IPS-20b (cell line): ENCODE results near the gene ECM1.

Source experiments
- H3K27ac ChIP-seq: one replicate; pipeline ENCODE4 v1.5.1; 2013; ENCODE audit warnings: low read length
- H3K27me3 ChIP-seq: 2 replicates; pipeline ENCODE4 v1.6.1; 2013; ENCODE audit warnings: mild to moderate bottlenecking, low read length, inconsistent platforms; ENCODE audit not compliant: insufficient read depth
- H3K36me3 ChIP-seq: 2 replicates; pipeline ENCODE4 v1.6.1; 2013; ENCODE audit warnings: low read depth, mild to moderate bottlenecking, inconsistent platforms, low read length, moderate library complexity; ENCODE audit not compliant: insufficient read depth
- H3K4me1 ChIP-seq: 2 replicates; pipeline ENCODE4 v1.6.1; 2013; ENCODE audit warnings: mild to moderate bottlenecking, control low read depth, inconsistent platforms, low read length, moderate library complexity; ENCODE audit not compliant: insufficient read depth
- H3K4me3 ChIP-seq: 2 replicates; pipeline ENCODE4 v1.5.1; 2013; ENCODE audit warnings: mild to moderate bottlenecking, low read length, inconsistent platforms
- H3K9ac ChIP-seq: 2 replicates; pipeline ENCODE4 v1.6.1; 2013; ENCODE audit warnings: low read depth, mild to moderate bottlenecking, inconsistent platforms, low read length, moderate library complexity
- H3K9me3 ChIP-seq: 2 replicates; pipeline ENCODE4 v1.6.1; 2013; ENCODE audit warnings: mild to moderate bottlenecking, low read depth, low read length, inconsistent platforms; ENCODE audit not compliant: insufficient read depth

The ECM1 gene

GRCh38 chr1:150532860-150533259, 25.0 kb downstream of the ECM1 start:
- Histone ChIP-seq H3K9ac (no peak overlapping the region), H3K36me3 (no peaks in the 10 kb centered on the region), H3K4me3 (no peak overlapping the region), H3K27ac (no peak overlapping the region), H3K9me3 (no peaks in the 10 kb centered on the region), H3K4me1 (peaks cover 5% of the 10 kb centered on the region; the same call in 1 of the 2 replicates), H3K27me3 (no peaks in the 10 kb centered on the region)

DNA sequence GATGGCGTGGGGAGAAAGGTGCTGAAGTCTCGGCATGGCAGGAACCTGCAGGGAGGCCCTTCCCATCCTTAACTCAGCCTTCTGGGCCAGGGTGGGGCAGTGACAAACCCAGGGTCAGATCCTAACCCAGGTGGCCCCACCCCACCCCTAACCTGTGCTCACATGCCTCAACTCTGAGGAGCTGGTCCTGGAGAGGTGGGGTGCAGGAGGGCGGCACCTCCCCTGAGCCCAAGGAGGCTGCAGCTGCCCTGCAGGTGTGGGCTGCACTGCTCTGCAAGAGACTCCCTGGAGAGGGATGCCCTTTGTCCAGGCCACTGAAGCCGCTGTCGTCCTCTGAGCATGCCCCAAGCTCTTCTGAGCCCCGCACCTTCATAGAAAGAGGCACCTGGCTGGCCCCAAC, 26.1 kb downstream of the ECM1 start:
- no peaks in the 10 kb centered on the region for H3K36me3 ChIP-seq
- H3K27ac ChIP-seq = no peak overlapping the region
- no peak overlapping the region for H3K9ac ChIP-seq
- H3K9me3 ChIP-seq = no peaks in the 10 kb centered on the region
- H3K27me3 ChIP-seq = no peaks in the 10 kb centered on the region
- no peak overlapping the region for H3K4me3 ChIP-seq
- peaks cover 5% of the 10 kb centered on the region for H3K4me1 ChIP-seq

DNA sequence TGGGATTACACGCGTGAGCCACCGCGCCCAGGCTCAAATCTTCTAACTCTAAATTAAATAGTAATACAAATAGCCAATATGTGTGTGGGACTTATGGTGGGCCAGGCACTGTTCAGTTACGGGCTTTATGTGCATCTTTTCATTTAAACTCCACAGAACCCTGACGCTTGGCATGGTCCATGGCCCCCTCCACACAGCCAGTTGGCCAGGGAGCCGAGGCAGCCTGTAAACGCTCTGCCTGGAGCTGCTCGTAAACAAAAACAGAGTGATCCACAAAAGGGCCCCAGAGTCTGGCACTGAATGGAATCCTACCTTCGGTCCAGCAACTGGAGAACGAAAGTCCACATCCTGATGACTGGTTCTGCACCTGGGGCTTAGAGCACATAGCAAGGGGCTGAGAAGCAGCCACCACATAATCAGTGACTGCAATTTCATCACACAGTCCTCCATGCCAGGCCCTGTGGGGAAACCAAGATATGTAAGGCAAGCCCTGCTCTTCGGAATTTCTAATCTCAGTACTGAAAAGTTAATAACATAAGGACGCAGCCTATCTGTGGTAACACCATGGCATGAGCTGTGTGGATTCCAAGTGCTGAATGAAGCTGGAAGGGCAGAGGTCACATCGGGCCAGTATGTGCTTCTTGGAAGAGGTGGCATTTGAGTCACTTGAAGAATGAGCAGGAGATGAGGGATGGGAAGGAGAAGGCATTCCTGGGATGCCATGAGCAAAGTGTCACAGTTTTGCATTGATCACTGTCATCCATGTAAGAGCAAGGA, 27.8 kb downstream of the ECM1 start:
- Histone ChIP-seq H3K4me1 (peaks cover 5% of the 10 kb centered on the region), H3K36me3 (no peaks in the 10 kb centered on the region), H3K27me3 (no peaks in the 10 kb centered on the region), H3K27ac (no peak overlapping the region), H3K9me3 (no peaks in the 10 kb centered on the region), H3K9ac (no peak overlapping the region), H3K4me3 (no peak overlapping the region)

GRCh38 chr1:150536836-150537731, 29.2 kb downstream of the ECM1 start:
- Histone ChIP-seq H3K4me1 (peaks cover 5% of the 10 kb centered on the region), H3K9me3 (no peaks in the 10 kb centered on the region), H3K27ac (no peak overlapping the region), H3K9ac (no peak overlapping the region), H3K4me3 (no peak overlapping the region), H3K36me3 (no peaks in the 10 kb centered on the region), H3K27me3 (no peaks in the 10 kb centered on the region)

GRCh38 chr1:150537732-150538684, 30.1 kb downstream of the ECM1 start:
- no peak overlapping the region for H3K27ac ChIP-seq
- no peaks in the 10 kb centered on the region for H3K27me3 ChIP-seq
- H3K4me3 ChIP-seq = no peak overlapping the region
- H3K36me3 ChIP-seq = no peaks in the 10 kb centered on the region
- peaks cover 5% of the 10 kb centered on the region for H3K4me1 ChIP-seq
- H3K9me3 ChIP-seq = no peaks in the 10 kb centered on the region
- H3K9ac ChIP-seq = peak overlapping the region; percentile 29; the same call in 1 of the 2 replicates

DNA sequence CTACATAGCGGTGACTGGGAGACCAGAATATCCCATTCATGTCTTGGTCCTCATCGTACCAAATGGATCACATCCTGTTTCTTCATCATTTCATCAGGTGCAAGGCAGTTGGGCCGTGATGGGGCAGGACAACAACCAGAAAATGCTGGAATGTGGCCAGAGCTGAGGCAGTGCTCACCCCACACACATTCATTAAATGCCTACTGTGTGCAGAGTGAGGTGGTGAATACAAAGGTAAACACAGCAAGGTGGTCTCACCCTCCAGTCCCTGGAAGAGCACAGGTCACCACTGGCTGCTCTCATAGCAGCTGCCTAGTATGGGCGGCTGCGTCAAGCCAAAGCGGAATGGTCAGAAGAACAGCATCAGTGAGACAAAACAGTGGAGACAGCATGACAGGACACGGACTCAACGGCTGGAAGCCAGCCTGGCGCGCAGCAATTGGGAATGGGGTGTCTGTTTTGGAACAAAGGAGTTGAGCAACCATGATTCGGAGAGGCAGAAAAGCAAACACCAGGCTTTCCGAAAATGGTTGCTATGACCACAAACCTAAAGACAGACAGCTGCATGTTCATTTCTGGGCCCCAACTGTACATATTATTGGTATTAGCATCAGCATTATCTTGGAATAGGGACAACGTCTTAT, 35.7 kb downstream of the ECM1 start:
- H3K4me3 ChIP-seq = no peak overlapping the region
- no peaks in the 10 kb centered on the region for H3K9me3 ChIP-seq
- no peaks in the 10 kb centered on the region for H3K36me3 ChIP-seq
- no peak overlapping the region for H3K9ac ChIP-seq
- no peaks in the 10 kb centered on the region for H3K4me1 ChIP-seq
- no peak overlapping the region for H3K27ac ChIP-seq
- peaks cover 15% of the 10 kb centered on the region for H3K27me3 ChIP-seq

DNA sequence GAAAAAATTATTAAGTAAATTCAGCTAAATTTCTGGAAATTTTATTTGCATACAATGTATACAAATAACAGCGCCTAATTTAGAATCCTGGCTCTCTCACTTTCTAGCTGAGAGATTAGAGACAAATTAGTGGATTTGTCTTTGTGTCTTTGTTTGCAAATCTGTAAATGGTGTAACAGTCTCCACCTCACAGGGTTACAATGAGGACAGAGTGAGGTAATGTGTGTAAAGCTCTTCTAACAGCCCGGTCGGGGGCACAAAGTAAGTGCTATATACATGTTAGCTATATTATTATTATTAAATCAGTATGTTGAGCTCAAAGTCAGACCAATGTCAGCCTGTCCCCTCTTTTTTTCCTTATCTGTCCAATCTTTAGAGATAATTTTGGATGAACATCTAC, 36.3 kb downstream of the ECM1 start:
- Histone ChIP-seq H3K4me3 (no peak overlapping the region), H3K9me3 (no peaks in the 10 kb centered on the region), H3K27ac (no peak overlapping the region), H3K36me3 (no peaks in the 10 kb centered on the region), H3K4me1 (no peaks in the 10 kb centered on the region), H3K27me3 (peaks cover 18% of the 10 kb centered on the region), H3K9ac (no peak overlapping the region)

DNA sequence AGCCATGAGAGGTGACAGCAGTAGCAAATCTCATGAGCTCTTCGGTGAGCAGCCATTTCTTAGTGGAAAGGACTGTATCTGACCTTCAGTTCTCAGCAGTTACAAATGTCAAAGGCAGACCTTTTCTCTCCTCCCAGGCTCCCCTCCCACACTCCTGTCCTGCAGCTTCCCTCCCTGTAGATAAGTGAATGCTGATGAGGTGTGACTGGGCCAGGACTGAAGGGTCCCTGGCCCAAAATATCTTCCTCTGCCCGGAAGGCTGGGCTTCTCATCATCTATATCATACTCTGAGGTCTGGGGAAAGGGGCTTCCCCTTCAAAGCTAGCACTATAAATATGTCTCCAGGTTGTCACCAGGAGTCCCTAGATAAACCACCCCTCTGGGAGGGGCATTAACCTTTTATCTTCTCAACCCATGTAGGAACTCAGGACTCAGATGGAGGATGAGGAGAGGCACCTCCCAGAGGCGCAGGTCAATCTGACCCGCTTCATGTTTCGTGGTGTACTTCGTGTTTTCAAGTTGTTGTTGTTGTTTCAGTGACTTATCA, 37.6 kb downstream of the ECM1 start:
- H3K4me1 ChIP-seq = no peaks in the 10 kb centered on the region
- H3K27me3 ChIP-seq = peaks cover 30% of the 10 kb centered on the region
- no peaks in the 10 kb centered on the region for H3K36me3 ChIP-seq
- H3K9me3 ChIP-seq = no peaks in the 10 kb centered on the region
- H3K9ac ChIP-seq = no peak overlapping the region
- H3K27ac ChIP-seq = no peak overlapping the region
- no peak overlapping the region for H3K4me3 ChIP-seq

- Histone ChIP-seq H3K9me3 (no peaks in the 10 kb centered on the region), H3K9ac (no peak overlapping the region), H3K27me3 (peaks cover 35% of the 10 kb centered on the region), H3K4me3 (no peak overlapping the region), H3K27ac (no peak overlapping the region), H3K36me3 (no peaks in the 10 kb centered on the region), H3K4me1 (no peaks in the 10 kb centered on the region)
These were observed 38.5 kb downstream of the ECM1 start for GRCh38 chr1:150546294-150546937.

DNA sequence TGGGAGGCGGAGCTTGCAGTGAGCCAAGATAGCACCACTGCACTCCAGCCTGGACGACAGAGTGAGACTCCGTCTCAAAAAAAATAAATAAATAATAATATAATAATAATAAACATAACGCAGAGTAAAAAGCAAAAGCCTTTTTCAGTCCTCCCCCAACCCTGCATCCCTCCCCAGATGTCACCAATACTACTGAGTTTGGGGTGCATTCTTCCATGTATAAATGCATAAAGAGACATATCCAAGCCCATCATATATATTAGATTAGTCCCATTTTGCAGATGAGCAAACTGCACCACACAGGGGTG, 40.4 kb downstream of the ECM1 start:
- Histone ChIP-seq H3K9ac (no peak overlapping the region; the same call in 1 of the 2 replicates), H3K27me3 (peaks cover 35% of the 10 kb centered on the region), H3K4me3 (peak overlapping the region; percentile 57), H3K4me1 (peaks cover 3% of the 10 kb centered on the region; the same call in 1 of the 2 replicates), H3K9me3 (no peaks in the 10 kb centered on the region), H3K36me3 (no peaks in the 10 kb centered on the region), H3K27ac (no peak overlapping the region)
